Measurements from ENCODE around the gene ZNF518A. TPM values are rescaled to one million over a fixed set of nuclear protein-coding genes. Genes with fewer than 3 reads are reported as not detected.

The ZNF518A gene
- total and polyA plus RNA-seq, 2 of the 13 experiments (the other 11 are each of a cell fraction or from before 2014, with no cell fraction given) = 21.7 to 37.1 TPM

DNA sequence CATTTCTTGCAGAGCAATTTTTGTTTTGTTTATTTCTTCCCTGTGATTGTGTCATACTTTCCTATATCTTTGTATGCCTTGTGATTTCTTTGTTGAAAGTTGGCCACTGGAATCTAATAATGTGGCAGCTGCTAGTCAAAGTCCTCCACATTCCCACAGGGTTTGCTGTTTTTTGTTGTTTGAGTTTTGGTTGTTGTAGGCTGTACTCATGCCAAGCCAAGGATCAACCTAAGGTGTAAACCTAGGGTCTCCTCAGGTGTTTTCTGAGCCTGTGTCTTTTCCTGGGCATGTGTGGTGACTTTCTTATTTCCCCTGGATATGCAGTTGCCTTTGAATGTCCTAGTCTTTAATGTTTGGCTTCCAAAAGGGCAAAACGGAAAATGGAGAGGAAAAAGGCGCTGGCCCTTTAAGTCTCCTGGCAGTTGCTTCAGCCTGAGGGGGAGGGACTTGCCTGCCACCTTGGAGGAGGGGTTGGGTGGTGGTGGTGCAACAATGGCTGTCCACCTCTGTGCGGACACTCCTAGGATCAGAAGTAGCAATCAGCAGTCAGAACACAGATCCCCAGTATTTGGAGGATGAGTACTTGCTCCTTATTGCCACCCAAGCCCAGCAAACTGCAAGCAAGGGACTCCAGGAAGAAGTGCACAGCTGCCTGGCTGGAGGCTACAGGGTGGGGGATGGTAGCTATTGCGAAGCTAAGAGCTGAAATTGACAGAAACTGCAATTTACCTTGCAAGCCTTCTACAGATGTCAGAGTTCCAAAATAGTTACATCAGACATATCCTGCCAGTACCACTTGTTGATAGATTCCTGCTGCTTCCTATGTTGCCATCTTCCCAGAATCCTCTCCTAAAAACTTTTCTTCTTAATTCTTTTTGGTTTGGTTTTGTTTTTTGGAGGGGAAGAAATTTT, 5.6 kb upstream of the ZNF518A start (continued):
- TF ChIP-seq, protein P1, sequence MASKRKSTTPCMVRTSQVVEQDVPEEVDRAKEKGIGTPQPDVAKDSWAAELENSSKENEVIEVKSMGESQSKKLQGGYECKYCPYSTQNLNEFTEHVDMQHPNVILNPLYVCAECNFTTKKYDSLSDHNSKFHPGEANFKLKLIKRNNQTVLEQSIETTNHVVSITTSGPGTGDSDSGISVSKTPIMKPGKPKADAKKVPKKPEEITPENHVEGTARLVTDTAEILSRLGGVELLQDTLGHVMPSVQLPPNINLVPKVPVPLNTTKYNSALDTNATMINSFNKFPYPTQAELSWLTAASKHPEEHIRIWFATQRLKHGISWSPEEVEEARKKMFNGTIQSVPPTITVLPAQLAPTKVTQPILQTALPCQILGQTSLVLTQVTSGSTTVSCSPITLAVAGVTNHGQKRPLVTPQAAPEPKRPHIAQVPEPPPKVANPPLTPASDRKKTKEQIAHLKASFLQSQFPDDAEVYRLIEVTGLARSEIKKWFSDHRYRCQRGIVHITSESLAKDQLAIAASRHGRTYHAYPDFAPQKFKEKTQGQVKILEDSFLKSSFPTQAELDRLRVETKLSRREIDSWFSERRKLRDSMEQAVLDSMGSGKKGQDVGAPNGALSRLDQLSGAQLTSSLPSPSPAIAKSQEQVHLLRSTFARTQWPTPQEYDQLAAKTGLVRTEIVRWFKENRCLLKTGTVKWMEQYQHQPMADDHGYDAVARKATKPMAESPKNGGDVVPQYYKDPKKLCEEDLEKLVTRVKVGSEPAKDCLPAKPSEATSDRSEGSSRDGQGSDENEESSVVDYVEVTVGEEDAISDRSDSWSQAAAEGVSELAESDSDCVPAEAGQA (IDR thresholded peaks at IDR 0.05; ENCODE audit: low read depth) = 0 out of 2 replicates have a peak, but pooled peaks have one; percentile 35
- TF ChIP-seq, protein P1 (CRISPR knock-in tag; IDR thresholded peaks at IDR 0.05; ENCODE audit: borderline replicate concordance) = no peak
- no peak for TF ChIP-seq NR3C1 (CRISPR knock-in tag; IDR thresholded peaks at IDR 0.05)
- no peak for TF ChIP-seq NR2F1 (CRISPR knock-in tag; IDR thresholded peaks at IDR 0.05)
- TF ChIP-seq NONO (IDR thresholded peaks at IDR 0.05) = no peak
- TF ChIP-seq NONO (CRISPR knock-in tag; conservative IDR thresholded peaks at IDR 0.05) = 0 out of 2 replicates have a peak, but pooled peaks have one; percentile 34
- TF ChIP-seq MXI1 (IDR thresholded peaks at IDR 0.05; ENCODE audit: borderline replicate concordance, low read depth, low read length) = no peak
- no peak for TF ChIP-seq THYN1 (CRISPR knock-in tag; IDR thresholded peaks at IDR 0.05; ENCODE audit: borderline replicate concordance, low read depth)
- no peak for TF ChIP-seq SETDB1 (CRISPR knock-in tag; IDR thresholded peaks at IDR 0.05; ENCODE audit: borderline replicate concordance)
- no peak for TF ChIP-seq U2AF2 (IDR thresholded peaks at IDR 0.05; ENCODE audit: low read depth, low read length)
- TF ChIP-seq SAP130 (CRISPR knock-in tag; IDR thresholded peaks at IDR 0.05; ENCODE audit: low read depth) = peak; percentile 64; the same call in 1 of the 2 replicates
- TF ChIP-seq DNMT3B (CRISPR knock-in tag; conservative IDR thresholded peaks at IDR 0.05) = 0 out of 2 replicates have a peak, but pooled peaks have one; percentile 42
- no peak for TF ChIP-seq MXD4 (CRISPR knock-in tag; IDR thresholded peaks at IDR 0.05)
- TF ChIP-seq ZNF709 (CRISPR knock-in tag; IDR thresholded peaks at IDR 0.05) = no peak
- peak; percentile 88 for TF ChIP-seq YY1 (IDR thresholded peaks at IDR 0.05; ENCODE audit: insufficient read depth, insufficient replicate concordance, low read depth, low read length)
- TF ChIP-seq ZKSCAN5 (CRISPR knock-in tag; IDR thresholded peaks at IDR 0.05) = no peak
- 0 out of 2 replicates have a peak, but pooled peaks have one; percentile 46 for TF ChIP-seq SMAD1 (CRISPR knock-in tag; IDR thresholded peaks at IDR 0.05; ENCODE audit: borderline replicate concordance, low read depth)
- TF ChIP-seq ZNF441 (CRISPR knock-in tag; IDR thresholded peaks at IDR 0.05; ENCODE audit: borderline replicate concordance) = 0 out of 2 replicates have a peak, but pooled peaks have one; percentile 35
- no peak for TF ChIP-seq DR1 (CRISPR knock-in tag; IDR thresholded peaks at IDR 0.05)
- TF ChIP-seq, protein P2, sequence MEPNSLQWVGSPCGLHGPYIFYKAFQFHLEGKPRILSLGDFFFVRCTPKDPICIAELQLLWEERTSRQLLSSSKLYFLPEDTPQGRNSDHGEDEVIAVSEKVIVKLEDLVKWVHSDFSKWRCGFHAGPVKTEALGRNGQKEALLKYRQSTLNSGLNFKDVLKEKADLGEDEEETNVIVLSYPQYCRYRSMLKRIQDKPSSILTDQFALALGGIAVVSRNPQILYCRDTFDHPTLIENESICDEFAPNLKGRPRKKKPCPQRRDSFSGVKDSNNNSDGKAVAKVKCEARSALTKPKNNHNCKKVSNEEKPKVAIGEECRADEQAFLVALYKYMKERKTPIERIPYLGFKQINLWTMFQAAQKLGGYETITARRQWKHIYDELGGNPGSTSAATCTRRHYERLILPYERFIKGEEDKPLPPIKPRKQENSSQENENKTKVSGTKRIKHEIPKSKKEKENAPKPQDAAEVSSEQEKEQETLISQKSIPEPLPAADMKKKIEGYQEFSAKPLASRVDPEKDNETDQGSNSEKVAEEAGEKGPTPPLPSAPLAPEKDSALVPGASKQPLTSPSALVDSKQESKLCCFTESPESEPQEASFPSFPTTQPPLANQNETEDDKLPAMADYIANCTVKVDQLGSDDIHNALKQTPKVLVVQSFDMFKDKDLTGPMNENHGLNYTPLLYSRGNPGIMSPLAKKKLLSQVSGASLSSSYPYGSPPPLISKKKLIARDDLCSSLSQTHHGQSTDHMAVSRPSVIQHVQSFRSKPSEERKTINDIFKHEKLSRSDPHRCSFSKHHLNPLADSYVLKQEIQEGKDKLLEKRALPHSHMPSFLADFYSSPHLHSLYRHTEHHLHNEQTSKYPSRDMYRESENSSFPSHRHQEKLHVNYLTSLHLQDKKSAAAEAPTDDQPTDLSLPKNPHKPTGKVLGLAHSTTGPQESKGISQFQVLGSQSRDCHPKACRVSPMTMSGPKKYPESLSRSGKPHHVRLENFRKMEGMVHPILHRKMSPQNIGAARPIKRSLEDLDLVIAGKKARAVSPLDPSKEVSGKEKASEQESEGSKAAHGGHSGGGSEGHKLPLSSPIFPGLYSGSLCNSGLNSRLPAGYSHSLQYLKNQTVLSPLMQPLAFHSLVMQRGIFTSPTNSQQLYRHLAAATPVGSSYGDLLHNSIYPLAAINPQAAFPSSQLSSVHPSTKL (CRISPR knock-in tag; IDR thresholded peaks at IDR 0.05) = peak; percentile 66
